BLaER1 (cell line): ENCODE data around the gene TEX54.
A peak's percentile ranks its signal among the peaks of the same experiment; 100 is the strongest.

ENCODE experiments used
- H3K27ac ChIP-seq: shearing (Covaris generic); formaldehyde crosslinking; 2 replicates; pipeline ENCODE4 v1.8.1; 2022
- H3K27me3 ChIP-seq: shearing (Covaris generic); formaldehyde crosslinking; 2 replicates; pipeline ENCODE4 v1.8.1; 2022
- H3K36me3 ChIP-seq: shearing (Covaris generic); formaldehyde crosslinking; 2 replicates; pipeline ENCODE4 v1.8.1; 2022
- H3K4me1 ChIP-seq: shearing (Covaris generic); formaldehyde crosslinking; 2 replicates; pipeline ENCODE4 v1.8.1; 2022
- H3K4me2 ChIP-seq: shearing (Covaris generic); formaldehyde crosslinking; 2 replicates; pipeline ENCODE4 v1.8.1; 2022
- H3K4me3 ChIP-seq: shearing (Covaris generic); formaldehyde crosslinking; 2 replicates; pipeline ENCODE4 v1.8.1; 2022
- H3K9ac ChIP-seq: shearing (Covaris generic); formaldehyde crosslinking; 2 replicates; pipeline ENCODE4 v1.8.1; 2022
- H3K9me3 ChIP-seq: shearing (Covaris generic); formaldehyde crosslinking; 2 replicates; pipeline ENCODE4 v1.8.1; 2022
- H4K20me1 ChIP-seq: shearing (Covaris generic); formaldehyde crosslinking; 2 replicates; pipeline ENCODE4 v1.8.1; 2022
- Cebpa-rat ChIP-seq: shearing (Covaris generic); IDR thresholded peaks from 2 replicates; pipeline ENCODE4 v1.8.1; 2022

Gene TEX54

DNA sequence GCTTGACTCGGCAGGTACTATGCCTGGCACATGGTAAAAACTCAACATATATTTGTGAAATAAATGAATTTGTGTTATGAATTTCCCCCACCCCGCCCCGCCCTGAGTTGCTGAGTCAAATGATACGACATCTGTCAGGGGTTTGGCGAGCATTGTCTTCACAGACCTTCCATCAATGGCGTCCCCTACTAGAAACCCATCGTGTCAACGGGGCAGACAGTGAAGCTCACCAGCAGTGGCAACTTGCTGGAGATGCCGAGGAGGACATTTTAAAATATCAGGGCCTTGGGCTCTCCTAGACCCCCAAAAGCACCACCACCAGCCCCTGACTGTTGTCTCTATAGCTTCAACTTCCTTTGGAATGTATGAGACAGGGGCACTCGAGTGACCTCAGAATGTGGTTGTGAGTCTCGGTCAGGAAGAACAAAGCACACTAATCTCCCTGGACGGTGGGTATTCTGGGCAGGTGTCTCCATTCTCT lies 26.6 kb downstream of the TEX54 start:
- peak overlapping the region; percentile 95 for H3K9ac ChIP-seq
- H3K27me3 ChIP-seq, result no peaks in the 10 kb centered on the region
- H3K4me3 ChIP-seq, result peak overlapping the region; percentile 89
- no peak for TF ChIP-seq Cebpa-rat
- peaks cover 30% of the 10 kb centered on the region for H3K36me3 ChIP-seq
- H4K20me1 ChIP-seq, result peaks cover 19% of the 10 kb centered on the region
- H3K4me1 ChIP-seq, result peaks cover 39% of the 10 kb centered on the region
- peak overlapping the region; percentile 77 for H3K4me2 ChIP-seq
- H3K9me3 ChIP-seq, result no peaks in the 10 kb centered on the region
- H3K27ac ChIP-seq, result peak overlapping the region; percentile 88

DNA sequence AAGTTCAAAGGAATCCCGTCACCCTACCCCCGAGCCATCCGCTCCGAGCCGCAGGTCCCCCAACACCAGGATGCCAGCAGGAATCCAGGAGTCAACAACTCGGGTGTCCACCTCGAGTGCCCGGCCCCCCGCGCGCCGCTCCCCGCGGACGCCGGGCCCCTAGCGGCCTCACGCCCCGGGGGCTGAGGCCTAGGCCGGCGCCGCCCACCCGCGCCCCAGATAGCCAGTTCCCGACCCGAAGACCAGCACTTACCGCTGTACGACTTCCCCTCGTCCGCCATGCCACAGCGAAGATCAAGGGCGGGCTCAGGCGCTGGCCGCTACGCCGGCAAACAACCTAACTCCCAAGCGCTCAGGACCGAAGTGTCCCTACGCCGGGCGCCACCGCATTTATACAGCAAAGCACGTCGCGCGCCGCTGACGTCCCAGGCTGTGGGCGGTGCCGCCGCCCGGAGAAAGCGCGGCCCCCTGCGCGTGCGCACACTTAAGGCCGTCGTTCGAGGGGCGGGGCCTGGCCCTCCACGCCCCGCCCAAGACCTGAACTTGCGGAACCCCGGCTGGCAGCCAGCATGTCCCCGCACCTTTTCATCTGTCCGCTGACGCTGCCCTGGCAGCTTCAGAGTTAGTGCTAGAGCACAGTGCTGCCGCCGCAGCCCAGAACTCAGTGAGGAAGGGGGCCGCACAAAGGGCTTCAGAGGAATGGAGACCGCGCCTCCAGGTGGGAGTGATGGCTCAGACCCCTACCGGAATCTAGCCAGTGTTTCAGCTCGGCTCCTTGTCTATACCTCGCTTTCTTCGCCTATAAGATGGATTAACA lies 27.4 kb downstream of the TEX54 start, which contains the start of gene NXF1:
NXF1 (minus strand) TSS at position 365 of the 817 bp plus-strand sequence; CDS start at position 281, 84 bp downstream.
- Histone ChIP-seq H3K9me3 (no peaks in the 10 kb centered on the region), H3K4me1 (peaks cover 39% of the 10 kb centered on the region), H3K27me3 (no peaks in the 10 kb centered on the region), H3K9ac (peak within 1 kb of the TSS; percentile 95), H3K4me3 (peak within 1 kb of the TSS; percentile 89), H3K4me2 (peak within 1 kb of the TSS; percentile 88), H4K20me1 (peaks cover 19% of the 10 kb centered on the region), H3K36me3 (peaks cover 38% of the 10 kb centered on the region), H3K27ac (peak within 1 kb of the TSS; percentile 88)
- TF ChIP-seq Cebpa-rat, result no peak

DNA sequence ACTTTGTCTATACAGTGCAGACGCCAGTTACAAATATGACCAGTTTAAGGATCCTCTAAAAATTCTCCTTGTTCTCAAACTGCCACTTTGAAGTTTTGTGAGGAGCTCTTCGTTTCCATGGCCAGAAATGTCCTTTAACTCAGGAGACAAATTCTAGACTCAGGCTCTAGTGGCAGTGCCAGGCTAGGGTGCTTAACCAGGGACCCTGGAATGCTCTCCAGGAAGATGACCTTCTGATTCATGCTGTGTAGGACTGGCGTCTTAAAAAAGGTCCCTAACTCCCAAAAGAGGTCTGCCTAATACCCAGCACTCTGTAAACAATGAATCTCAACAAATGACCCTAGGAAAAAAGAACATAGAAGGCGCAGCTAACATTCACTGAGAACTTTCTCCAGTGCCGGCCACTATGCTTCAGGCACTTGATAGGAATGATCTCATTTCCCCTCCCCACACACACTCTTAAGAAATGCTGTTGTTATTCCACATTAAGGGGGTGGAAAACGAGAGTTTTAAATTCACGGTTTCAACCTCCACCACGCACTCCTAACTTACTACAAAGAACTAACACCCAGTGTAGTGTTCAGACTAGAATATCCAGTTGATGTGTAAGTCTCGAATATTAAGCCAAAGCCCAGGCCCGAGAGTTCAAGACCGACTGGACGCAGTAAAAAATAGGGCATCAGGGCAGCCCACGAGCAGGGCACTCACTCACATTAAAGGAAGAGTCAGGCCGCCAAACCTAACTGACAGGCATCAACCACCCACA lies 28.1 kb downstream of the TEX54 start:
- Histone ChIP-seq H3K9ac (peak overlapping the region; percentile 95), H3K9me3 (no peaks in the 10 kb centered on the region), H3K4me3 (peak overlapping the region; percentile 89), H3K4me1 (peaks cover 39% of the 10 kb centered on the region), H3K27ac (peak overlapping the region; percentile 88), H3K27me3 (no peaks in the 10 kb centered on the region), H4K20me1 (peaks cover 19% of the 10 kb centered on the region), H3K4me2 (peak overlapping the region; percentile 88), H3K36me3 (peaks cover 46% of the 10 kb centered on the region)
- TF ChIP-seq Cebpa-rat, result no peak

DNA sequence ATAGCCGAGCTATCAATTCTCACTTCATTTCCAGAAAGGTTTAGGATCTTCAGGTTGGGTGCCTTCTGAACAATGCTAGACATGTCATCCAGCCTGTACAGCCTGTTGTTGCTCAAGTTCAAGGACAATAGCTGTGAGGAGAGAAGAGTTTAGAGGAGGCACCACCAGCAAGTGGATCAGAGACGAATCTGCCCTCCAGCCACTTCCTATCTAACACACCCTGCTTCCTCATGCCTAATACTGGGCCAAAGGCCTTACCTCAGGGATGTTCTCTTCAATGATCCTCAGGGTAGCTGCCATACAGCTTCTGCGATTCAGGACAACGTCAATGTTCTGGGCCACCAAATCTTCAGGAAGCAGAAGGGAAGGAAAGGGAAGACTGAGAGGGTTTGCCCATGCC lies 31.6 kb downstream of the TEX54 start:
- H3K4me2 ChIP-seq, result no peak overlapping the region
- no peaks in the 10 kb centered on the region for H3K9me3 ChIP-seq
- no peaks in the 10 kb centered on the region for H3K27me3 ChIP-seq
- no peak overlapping the region for H3K9ac ChIP-seq
- no peak overlapping the region for H3K4me3 ChIP-seq
- TF ChIP-seq Cebpa-rat, result no peak
- peaks cover 80% of the 10 kb centered on the region for H3K36me3 ChIP-seq
- H4K20me1 ChIP-seq, result peaks cover 19% of the 10 kb centered on the region
- no peak overlapping the region for H3K27ac ChIP-seq
- peaks cover 15% of the 10 kb centered on the region for H3K4me1 ChIP-seq

DNA sequence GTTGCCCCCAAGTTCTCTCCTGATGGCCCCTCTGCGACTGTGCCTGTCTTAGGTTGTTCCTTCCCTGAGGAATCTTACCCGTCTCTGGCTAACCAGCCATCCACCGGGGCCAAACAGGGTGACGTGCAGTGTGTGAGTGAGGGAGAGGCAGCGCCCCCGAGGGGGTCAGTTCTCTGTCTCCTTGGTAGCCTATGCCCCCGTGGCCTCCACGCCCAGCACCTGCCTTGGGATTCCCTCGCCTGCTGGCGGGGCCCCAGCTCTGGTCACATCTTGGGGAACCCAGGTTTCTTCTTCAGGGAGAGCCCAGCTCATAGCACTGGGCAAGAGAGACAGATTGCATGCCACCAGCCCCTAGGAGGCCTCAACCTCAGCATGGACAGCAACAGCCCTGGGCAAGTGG lies 33.2 kb downstream of the TEX54 start:
- Histone ChIP-seq H4K20me1 (peaks cover 13% of the 10 kb centered on the region), H3K36me3 (peaks cover 96% of the 10 kb centered on the region), H3K4me2 (no peak overlapping the region), H3K9ac (no peak overlapping the region; the same call in 1 of the 2 replicates), H3K27ac (no peak overlapping the region), H3K9me3 (no peaks in the 10 kb centered on the region), H3K27me3 (no peaks in the 10 kb centered on the region), H3K4me3 (no peak overlapping the region), H3K4me1 (peaks cover 13% of the 10 kb centered on the region)
- TF ChIP-seq Cebpa-rat, result no peak

DNA sequence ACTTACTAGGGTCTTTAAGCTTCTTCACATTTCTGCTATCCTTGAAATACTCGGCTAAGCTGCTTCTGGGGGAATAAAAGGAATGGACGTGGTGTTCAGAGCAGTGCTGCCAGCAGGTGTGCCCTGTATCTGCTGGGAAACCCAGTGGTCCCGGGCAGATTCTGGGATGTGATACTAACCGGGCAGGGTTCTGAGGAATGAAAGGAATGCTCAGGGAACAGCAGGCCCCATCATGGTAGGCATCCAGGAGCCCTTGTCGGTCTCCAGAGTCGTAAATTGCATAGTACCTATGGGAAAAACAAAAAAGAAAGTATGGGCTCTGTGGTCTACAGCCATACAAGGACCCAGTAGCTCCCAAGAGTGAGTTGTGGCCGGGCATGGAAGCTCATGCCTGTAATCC lies 36.4 kb downstream of the TEX54 start:
- Histone ChIP-seq H3K27me3 (no peaks in the 10 kb centered on the region), H4K20me1 (peaks cover 5% of the 10 kb centered on the region; the same call in 1 of the 2 replicates), H3K9me3 (no peaks in the 10 kb centered on the region), H3K4me3 (no peak overlapping the region), H3K27ac (no peak overlapping the region), H3K9ac (no peak overlapping the region), H3K4me1 (peaks cover 9% of the 10 kb centered on the region), H3K36me3 (peaks cover 92% of the 10 kb centered on the region), H3K4me2 (no peak overlapping the region)
- TF ChIP-seq Cebpa-rat, result no peak

DNA sequence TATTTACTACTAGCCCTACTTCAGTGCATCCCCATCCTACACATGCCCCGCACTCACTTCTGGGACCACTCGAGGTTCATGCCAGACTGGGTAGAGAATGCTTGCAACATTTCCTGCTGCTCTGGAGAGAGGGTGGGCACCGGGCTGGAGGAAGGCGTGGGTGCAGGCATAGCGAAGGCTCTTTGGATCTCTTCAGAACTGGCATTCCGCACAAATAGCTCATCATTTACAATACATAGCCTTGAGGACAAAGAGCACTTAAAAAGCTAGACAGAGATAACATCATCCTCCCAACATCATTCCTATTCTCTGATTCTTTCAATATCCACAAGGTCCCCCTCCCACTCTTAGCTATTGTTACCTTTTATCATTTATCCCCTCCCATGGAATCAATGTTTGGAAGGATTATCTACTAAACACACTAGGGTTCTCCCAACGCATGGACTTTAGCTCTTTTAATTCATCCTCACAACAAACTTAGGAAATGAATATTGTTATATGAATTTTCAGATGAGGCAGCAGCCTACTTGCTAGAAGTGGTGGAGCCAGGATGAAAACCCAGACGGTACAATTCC lies 38.4 kb downstream of the TEX54 start:
- no peak for TF ChIP-seq Cebpa-rat
- no peak overlapping the region for H3K27ac ChIP-seq
- no peak overlapping the region for H3K4me3 ChIP-seq
- H3K4me2 ChIP-seq, result no peak overlapping the region
- H3K9me3 ChIP-seq, result no peaks in the 10 kb centered on the region
- H3K36me3 ChIP-seq, result peaks cover 88% of the 10 kb centered on the region
- no peaks in the 10 kb centered on the region for H3K27me3 ChIP-seq
- no peak overlapping the region for H3K9ac ChIP-seq
- H4K20me1 ChIP-seq, result peaks cover 20% of the 10 kb centered on the region
- peaks cover 27% of the 10 kb centered on the region for H3K4me1 ChIP-seq

DNA sequence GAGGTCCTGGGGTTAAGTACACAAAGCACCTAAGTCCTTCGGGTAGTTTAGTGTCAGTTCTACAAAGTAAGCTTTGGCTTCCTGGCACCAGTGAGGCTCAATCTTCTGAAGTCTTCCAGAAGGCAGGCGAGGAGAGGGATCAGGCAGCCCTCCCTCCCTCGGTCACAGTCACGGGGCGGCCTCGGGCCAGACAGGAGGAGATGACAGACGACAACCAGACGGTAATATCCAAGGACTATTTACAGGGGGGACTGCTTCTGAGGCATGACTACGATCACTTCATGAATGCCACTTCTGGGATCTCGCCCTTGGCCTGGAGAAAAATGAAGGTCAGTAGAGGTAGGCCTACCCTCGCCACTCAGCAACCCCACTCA lies 40.5 kb downstream of the TEX54 start:
- Histone ChIP-seq H3K4me3 (peak overlapping the region; percentile 98), H3K9ac (peak overlapping the region; percentile 96; the same call in 1 of the 2 replicates), H3K27ac (peak overlapping the region; percentile 60), H4K20me1 (peaks cover 30% of the 10 kb centered on the region), H3K9me3 (no peaks in the 10 kb centered on the region), H3K36me3 (peaks cover 74% of the 10 kb centered on the region), H3K4me2 (peak overlapping the region; percentile 82), H3K27me3 (no peaks in the 10 kb centered on the region), H3K4me1 (peaks cover 43% of the 10 kb centered on the region)
- no peak for TF ChIP-seq Cebpa-rat

DNA sequence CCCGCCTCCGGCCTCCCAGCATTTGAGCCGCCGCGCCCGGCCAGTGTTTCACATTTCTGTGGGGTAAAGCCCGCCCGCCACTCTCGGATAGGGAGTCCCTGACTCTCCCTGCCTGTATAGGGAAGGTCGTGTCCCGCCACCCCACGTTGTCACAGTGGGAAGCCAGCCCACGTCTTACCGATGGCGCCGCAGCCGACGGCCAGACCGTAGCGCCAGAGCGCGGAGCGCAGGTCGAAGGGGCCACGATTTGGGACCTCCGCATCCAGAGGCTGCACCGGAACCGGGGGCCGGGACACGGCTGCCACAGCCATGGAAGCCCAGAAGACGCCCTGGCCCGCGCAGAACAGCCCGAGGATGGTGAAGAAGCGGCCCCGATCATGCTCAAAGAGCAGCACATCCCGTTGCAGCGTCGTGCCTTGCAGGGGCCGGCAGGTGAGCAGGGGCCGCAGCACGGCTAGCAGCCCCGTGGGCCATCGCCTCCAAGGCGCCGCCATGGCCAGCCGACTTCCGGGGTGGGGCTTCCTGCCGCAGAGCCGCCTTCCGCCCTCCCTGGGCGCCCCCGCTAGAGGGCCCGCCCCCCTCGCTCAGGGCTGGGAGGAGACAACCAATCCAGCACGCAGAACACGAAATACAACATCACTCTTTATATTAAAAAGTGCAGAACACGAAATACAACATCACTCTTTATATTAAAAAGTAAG lies 41.0 kb downstream of the TEX54 start, which contains the start of gene TMEM223:
TMEM223 (minus strand) TSS at position 506 of the 701 bp plus-strand sequence; CDS start at position 494, 12 bp downstream.
- Histone ChIP-seq H4K20me1 (peaks cover 30% of the 10 kb centered on the region), H3K27ac (peak within 1 kb of the TSS; percentile 91), H3K9me3 (no peaks in the 10 kb centered on the region), H3K4me2 (peak within 1 kb of the TSS; percentile 82), H3K27me3 (no peaks in the 10 kb centered on the region), H3K9ac (peak within 1 kb of the TSS; percentile 96), H3K36me3 (peaks cover 68% of the 10 kb centered on the region), H3K4me1 (peaks cover 43% of the 10 kb centered on the region), H3K4me3 (peak within 1 kb of the TSS; percentile 98)
- TF ChIP-seq Cebpa-rat, result no peak
